K562 (cell line): ENCODE results near the gene LAMA4. TPM values are rescaled to one million over a fixed set of nuclear protein-coding genes. Genes with fewer than 3 reads are reported as not detected.

Experiments used
- ATAC-seq: fragments of 200-7000 bp; cut with Tn5 transposase; 3 replicates; pipeline ENCODE4 v1.9.1; 2020; ENCODE audit warnings: moderate library complexity
- BruUV-seq: library from RNA; stranded (reverse); fragments of 400-500 nt; replicated peaks from 2 replicates; lab custom pipeline; 2021; lab: Mats Ljungman, UMichigan
- CTCF ChIA-PET: fragments of 300-600 bp; formaldehyde crosslinking; extraction: SDS; loops from one replicate; lab custom pipeline; 2021; ENCODE audit warnings: low intra/inter-chr PET ratio; lab: Yijun Ruan, JAX
- POLR2A ChIA-PET: fragments of 300-600, 350-650 bp; sonication (Branson Sonifier 250); formaldehyde crosslinking; extraction: SDS; loops from one replicate; lab custom pipeline; 2021; ENCODE audit warnings: antibody characterized with exemption, inconsistent platforms; lab: Yijun Ruan, JAX
- DNase-seq, 4 experiments: peaks; one replicate each; pipeline versions ENCODE4 v3.0.0 to v3.0.0-alpha.2; 2011 to 2018; ENCODE audit warnings: low spot score in 3 of 4, mixed read lengths in 3 of 4; ENCODE audit errors: extremely low read depth in 1 of 4
- FAIRE-seq: peaks from 2 replicates; lab custom pipeline; 2011; peaks lifted over from hg19 to GRCh38; lab: Jason Lieb, UNC
- H2AFZ ChIP-seq: 2 replicates; pipeline ENCODE4 v1.6.0; 2011; ENCODE audit warnings: low read depth, low read length, control low read depth, inconsistent platforms
- H3K27ac ChIP-seq: fragments of 200-600 bp; 3 replicates; pipeline ENCODE4 v1.8.0; 2011; ENCODE audit warnings: low read depth, mild to moderate bottlenecking, control low read depth, inconsistent platforms, low read length, moderate library complexity, mixed read lengths; ENCODE audit errors: extremely low read depth
- H3K27me3 ChIP-seq, 2 experiments: fragments of 300-600 bp in 1 of 2; 2 replicates in 1 of 2; 3 replicates in 1 of 2; pipeline versions ENCODE4 v1.6.0 to v1.8.0; 2011; ENCODE audit warnings: inconsistent platforms in 2 of 2, low read length in 2 of 2, mild to moderate bottlenecking in 1 of 2, mixed read lengths in 1 of 2, moderate library complexity in 1 of 2; ENCODE audit not compliant: control insufficient read depth in 2 of 2, insufficient read depth in 2 of 2
- H3K36me3 ChIP-seq: fragments of 300-600 bp; 3 replicates; pipeline ENCODE4 v1.8.0; 2011; ENCODE audit warnings: mild to moderate bottlenecking, low read length, inconsistent platforms; ENCODE audit not compliant: control insufficient read depth, insufficient read depth
- H3K4me1 ChIP-seq, 2 experiments: fragments of 200-600 bp in 1 of 2; replicated peaks in 1 of 2; 2 replicates in 1 of 2; 3 replicates in 1 of 2; pipeline versions ENCODE4 v1.5.1 to v1.8.0; 2011; ENCODE audit warnings: inconsistent platforms in 2 of 2, low read length in 2 of 2, mild to moderate bottlenecking in 1 of 2, mixed read lengths in 1 of 2, moderate library complexity in 1 of 2; ENCODE audit not compliant: control insufficient read depth in 2 of 2, insufficient read depth in 2 of 2
- H3K4me2 ChIP-seq: 2 replicates; pipeline ENCODE4 v1.6.1; 2011; ENCODE audit warnings: low read length, control low read depth, inconsistent platforms, mixed read lengths; ENCODE audit not compliant: insufficient read depth
- H3K4me3 ChIP-seq: fragments of 200-600 bp; sonication (generic), shearing (Covaris generic); 2 replicates; pipeline ENCODE4 v1.5.1; 2016; ENCODE audit warnings: control low read depth, inconsistent platforms
- H3K79me2 ChIP-seq: fragments of 200-600 bp; 3 replicates; pipeline ENCODE4 v1.8.0; 2011; ENCODE audit warnings: low read length, inconsistent platforms; ENCODE audit not compliant: control insufficient read depth, insufficient read depth
- H3K9ac ChIP-seq, 2 experiments: 2 replicates each; pipeline versions ENCODE4 v1.6.0 to v1.6.1; 2011; ENCODE audit warnings: low read depth in 2 of 2, low read length in 2 of 2, control low read depth in 1 of 2, inconsistent platforms in 1 of 2, mild to moderate bottlenecking in 1 of 2, mixed read lengths in 1 of 2; ENCODE audit not compliant: insufficient read depth in 1 of 2
- H3K9me1 ChIP-seq: one replicate; pipeline ENCODE4 v1.6.0; 2011; ENCODE audit warnings: inconsistent platforms, mild to moderate bottlenecking, low read length, moderate library complexity; ENCODE audit not compliant: control insufficient read depth, insufficient read depth
- H3K9me3 ChIP-seq: replicated peaks from 2 replicates; pipeline ENCODE4 v1.5.1; 2011; ENCODE audit warnings: low read depth, low read length, inconsistent platforms; ENCODE audit not compliant: control insufficient read depth, insufficient read depth
- H4K20me1 ChIP-seq: replicated peaks from 2 replicates; pipeline ENCODE4 v1.6.1; 2011; ENCODE audit warnings: low read length, inconsistent platforms, mixed read lengths; ENCODE audit not compliant: control insufficient read depth, insufficient read depth
- HINFP ChIP-seq: fragments of 450-650 bp; conservative IDR thresholded peaks from 2 replicates; pipeline ENCODE4 v1.6.1; 2016; ENCODE audit warnings: missing genetic modification characterization, low read depth, mild to moderate bottlenecking, control low read depth, missing compliant biosample characterization
- PHF20 ChIP-seq: fragments of 450-650 bp; IDR thresholded peaks from 2 replicates; pipeline ENCODE4 v1.6.1; 2018; ENCODE audit not compliant: partially characterized antibody
- SRSF9 ChIP-seq: fragments of 200-400 bp; formaldehyde crosslinking; IDR thresholded peaks from 2 replicates; pipeline ENCODE4 v1.6.1; 2017; ENCODE audit warnings: low read depth, low read length, borderline replicate concordance
- ZNF561 ChIP-seq: fragments of 450-650 bp; formaldehyde crosslinking; conservative IDR thresholded peaks from 2 replicates; pipeline ENCODE4 v1.4.0; 2020; ENCODE audit warnings: mild to moderate bottlenecking, moderate library complexity
- WGBS: fragments of 100-300 bp; shearing (Covaris generic); methylation state at CpG from one replicate; pipeline ENCODE4 v1.1.6; 2016; ENCODE audit warnings: low coverage, mixed read lengths; ENCODE audit not compliant: insufficient coverage; ENCODE audit errors: missing lambda C conversion rate; 5-methylcytosine and 5-hydroxymethylcytosine counted together
- in situ Hi-C: fragments of 300-500 bp; cut with MboI; formaldehyde crosslinking; loops from 4 replicates; pipeline ENCODE4 v1.15.0; 2018; ENCODE audit warnings: inconsistent platforms, mixed read lengths
- intact Hi-C: fragments of 100-400 bp; cut with micrococcal nuclease; formaldehyde crosslinking; loops from 2 replicates; pipeline ENCODE4 v1.14.2; 2022
- polyA plus RNA-seq, 8 experiments: library from polyadenylated mRNA; depleted of rRNA in 4 of 8; stranded (reverse) in 5 of 8; unstranded in 3 of 8; fragments of >200 nt; fragmentation: Nextera tagmentation in 2 of 8; fragmentation: Illumina TruSeq in 1 of 8; extraction: Ambion mirVana in 2 of 8; extraction: Trizol in 1 of 8; gene quantifications; 2 replicates each; pipeline versions ENCODE4 v1.2.1 to v1.2.3, GENCODE V29; 2011 to 2014; ENCODE audit warnings: inconsistent platforms in 1 of 8, missing spikeins in 1 of 8
- total RNA-seq, 7 experiments: library from RNA; depleted of rRNA in 6 of 7; stranded (reverse); fragments of >200 nt in 6 of 7; fragmentation: Illumina TruSeq in 2 of 7; extraction: Trizol in 2 of 7; gene quantifications; 2 replicates each; pipeline versions ENCODE4 v1.2.1 to v1.2.3, GENCODE V29; 2011 to 2021; ENCODE audit warnings: low replicate concordance in 1 of 7

The LAMA4 gene
- total and polyA plus RNA-seq, 9 of the 15 experiments (the other 6 are each of a cell fraction or from before 2014, with no cell fraction given), result 0.05 to 2.9 (median 0.51) TPM

- FAIRE-seq (no peak), ATAC-seq (no peak), DNase-seq (no peak)
- intact Hi-C loops (no loop called here), in situ Hi-C loops (no loop called here)
- WGBS, result 0% methylated on average over 7 of the region's 7 CpGs
- Histone ChIP-seq H3K4me1 (no peaks in the 10 kb centered on the region), H3K27ac (no peak overlapping the region), H2AFZ (no peak overlapping the region), H4K20me1 (no peaks in the 10 kb centered on the region), H3K79me2 (no peaks in the 10 kb centered on the region), H3K9me3 (no peaks in the 10 kb centered on the region), H3K9me1 (no peaks in the 10 kb centered on the region), H3K9ac (no peak overlapping the region), H3K4me3 (no peak overlapping the region), H3K4me2 (no peak overlapping the region), H3K27me3 (no peaks in the 10 kb centered on the region; a peak in 1 of 5 replicates), H3K36me3 (no peaks in the 10 kb centered on the region)
- TF ChIP-seq ZNF561 (CRISPR knock-in tag) (no peak), HINFP (tag) (no peak), PHF20 (no peak), SRSF9 (no peak)
- POLR2A ChIA-PET, result no interaction called here
- CTCF ChIA-PET, result no interaction called here
- BruUV-seq, result no TSS peak
Measured at GRCh38 chr6:112215488-112216284, 38.7 kb downstream of the LAMA4 start.
